GM12874 (cell line): ENCODE measurements around the gene LMOD1.

Experiments
- CTCF ChIP-seq: IDR thresholded peaks from 2 replicates; pipeline ENCODE4 v1.5.1; 2011; ENCODE audit warnings: low read depth, mild to moderate bottlenecking, control low read depth, low read length, moderate library complexity; ENCODE audit not compliant: insufficient read depth

Gene LMOD1

GRCh38 chr1:201982623-201983379, 36.5 kb upstream of the LMOD1 start, which contains the start of gene RNPEP:
TSS of gene RNPEP (plus strand) at chr1:201982648. CDS start at chr1:201982667, 19 bp downstream.
- TF ChIP-seq CTCF, result peak; percentile 13; the same call in 1 of the 2 replicates

DNA sequence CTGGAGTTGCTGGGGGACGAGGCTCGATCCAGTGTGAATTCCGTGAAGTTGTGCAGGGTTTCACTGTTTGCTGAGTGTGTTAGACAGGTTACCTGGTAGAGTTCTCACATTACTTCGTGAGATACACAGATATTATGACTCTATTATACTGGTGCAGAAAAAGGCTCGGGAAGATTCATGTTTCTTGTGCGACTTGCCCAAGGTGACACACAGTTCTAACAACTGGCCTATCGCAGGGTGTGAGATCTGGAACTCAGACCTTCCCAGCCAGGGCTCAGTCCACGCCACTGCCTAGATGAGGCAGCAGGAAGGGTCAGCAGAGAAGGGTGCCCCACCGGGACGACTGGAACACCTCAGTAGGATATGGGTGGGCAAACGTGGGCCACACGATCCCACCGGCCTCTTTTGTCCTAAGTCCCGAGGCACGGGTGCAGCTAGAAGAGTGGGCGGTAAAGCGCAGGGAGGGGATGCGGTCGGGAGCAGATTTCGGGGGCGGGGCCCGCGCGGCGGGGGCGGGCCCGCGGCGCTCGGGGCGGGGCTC, 35.8 kb upstream of the LMOD1 start:
- no peak for TF ChIP-seq CTCF

DNA sequence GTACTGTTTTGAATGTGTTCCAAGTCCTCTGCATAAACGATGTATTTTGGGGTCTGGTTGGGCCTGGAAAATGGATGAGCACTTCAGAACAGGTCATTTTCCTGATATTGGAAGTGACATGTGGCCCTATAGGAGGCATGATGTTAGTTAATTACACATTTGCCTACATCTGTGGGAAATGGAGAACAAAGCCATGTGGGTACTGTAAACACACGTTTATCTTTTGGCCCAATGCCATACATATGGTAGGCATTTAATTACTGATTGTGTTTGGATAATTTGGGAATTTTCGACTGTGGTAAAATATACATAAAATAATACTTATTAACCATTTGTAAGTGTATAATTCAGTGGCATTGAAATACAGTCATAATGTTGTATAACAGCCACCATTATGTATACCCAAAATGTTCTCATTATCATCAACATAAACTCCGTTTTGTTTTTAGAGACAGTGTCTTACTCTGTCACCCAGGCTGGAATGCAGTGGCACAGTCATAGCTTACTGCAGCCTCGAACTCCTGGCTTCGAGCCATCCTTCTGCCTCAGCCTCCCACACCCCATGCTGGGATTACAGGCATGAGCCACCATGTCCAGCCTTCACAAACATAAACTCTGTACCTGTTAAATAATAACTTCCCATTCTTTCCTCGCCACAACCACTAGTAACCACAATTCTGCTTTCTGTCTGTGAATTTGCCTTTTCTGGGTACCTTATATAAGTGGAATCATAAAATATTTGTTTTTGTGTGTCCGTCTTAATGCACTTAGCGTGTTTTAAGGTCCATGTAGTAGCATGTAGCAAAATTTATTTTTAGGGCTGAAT, 24.2 kb upstream of the LMOD1 start:
- no peak for TF ChIP-seq CTCF

DNA sequence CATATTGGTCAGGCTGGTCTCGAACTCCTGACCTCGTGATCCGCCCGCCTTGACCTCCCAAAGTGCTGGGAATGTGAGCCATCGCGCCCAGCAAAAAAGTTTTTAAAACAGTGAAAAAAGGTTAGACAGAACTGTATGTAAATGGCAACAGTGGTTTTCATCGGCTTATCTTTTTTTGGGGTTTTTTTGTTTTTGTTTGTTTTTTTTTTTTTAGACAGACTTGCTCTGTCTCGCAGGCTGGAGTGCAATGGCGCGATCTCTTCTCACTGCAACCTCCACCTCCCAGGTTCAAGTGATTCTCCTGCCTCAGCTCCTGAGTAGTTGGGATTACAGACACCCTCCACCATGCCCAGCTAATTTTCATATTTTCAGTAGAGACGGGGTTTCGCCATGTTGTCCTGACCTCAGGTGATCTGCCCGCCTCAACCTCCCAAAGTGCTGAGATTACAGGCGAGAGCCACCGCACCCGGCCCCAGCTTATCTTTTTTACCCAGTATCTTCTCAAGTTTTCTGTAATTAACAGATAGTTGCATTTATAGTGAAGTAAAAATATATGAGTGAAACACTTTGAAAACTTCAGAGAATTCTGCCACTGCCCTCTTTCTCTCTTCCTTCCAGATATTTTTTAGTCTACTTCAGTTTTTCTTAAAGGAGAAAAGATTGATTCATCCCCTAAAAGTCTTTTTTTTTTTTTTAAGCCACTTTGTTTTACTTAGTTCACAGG, 22.0 kb upstream of the LMOD1 start:
- TF ChIP-seq CTCF, result no peak

DNA sequence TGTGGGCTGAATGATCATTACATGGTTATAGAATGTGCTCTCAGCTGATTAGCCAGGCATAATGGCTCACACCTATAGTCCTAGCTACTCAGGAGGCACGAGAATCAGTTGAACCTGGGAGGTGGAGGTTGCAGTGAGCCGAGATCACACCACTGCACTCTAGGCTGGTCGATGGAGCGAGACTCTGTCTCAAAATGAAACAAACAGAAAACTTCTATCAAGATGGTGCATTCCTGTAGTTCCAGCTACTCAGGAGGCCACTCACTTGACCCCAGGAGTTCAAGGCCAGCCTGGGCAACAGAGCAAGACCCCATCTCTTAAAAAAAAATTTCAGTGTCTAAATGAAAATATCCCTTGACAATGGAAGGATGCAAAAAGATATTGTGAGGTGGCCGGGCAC, 19.8 kb upstream of the LMOD1 start:
- no peak for TF ChIP-seq CTCF

- TF ChIP-seq CTCF, result no peak
These were observed 17.9 kb upstream of the LMOD1 start for GRCh38 chr1:201964261-201964660.

- TF ChIP-seq CTCF, result no peak
These were observed 12.0 kb upstream of the LMOD1 start for GRCh38 chr1:201958348-201958747.
